Gastrocnemius medialis (tissue), 4 donors: ENCODE measurements around the gene NKD2. TPM values are rescaled to one million over a fixed set of nuclear protein-coding genes. Genes with fewer than 3 reads are reported as not detected.

ENCODE experiments used
- ATAC-seq, 2 donors: fragments of 150-250 bp; one replicate each; pipeline ENCODE4 v1.9.1; 2016
- DNase-seq, 2 donors: peaks; one replicate each; pipeline ENCODE4 v3.0.0-alpha.2; 2019
- H3K27ac ChIP-seq, 4 donors: fragments of 200-600 bp; sonication (generic); 1 replicate in 1 of 4; 2 replicates in 3 of 4; pipeline ENCODE4 v1.5.1; 2016 to 2018; ENCODE audit warnings: mild to moderate bottlenecking in 2 of 4, moderate library complexity in 1 of 4
- H3K27me3 ChIP-seq, 3 donors: fragments of 200-600 bp; sonication (generic) in 2 of 3; 1 replicate in 1 of 3; 2 replicates in 2 of 3; pipeline versions ENCODE4 v1.5.1 to v1.6.0; 2016 to 2019; ENCODE audit warnings: mild to moderate bottlenecking in 1 of 3, moderate library complexity in 1 of 3
- H3K36me3 ChIP-seq, 2 donors: fragments of 200-600 bp; sonication (generic) in 1 of 2; one replicate each; pipeline ENCODE4 v1.5.1; 2017 to 2018
- H3K4me1 ChIP-seq, 2 donors: fragments of 200-600 bp; sonication (generic) in 1 of 2; one replicate each; pipeline ENCODE4 v1.5.1; 2016 to 2017; ENCODE audit warnings: mild to moderate bottlenecking in 2 of 2
- H3K4me3 ChIP-seq, 4 donors: fragments of 200-600 bp; sonication (generic) in 3 of 4; 1 replicate in 1 of 4; 2 replicates in 3 of 4; pipeline ENCODE4 v1.5.1; 2016 to 2019; ENCODE audit warnings: mild to moderate bottlenecking in 2 of 4
- H3K9me3 ChIP-seq, 3 donors: fragments of 200-600 bp; sonication (generic) in 2 of 3; 1 replicate in 1 of 3; 2 replicates in 2 of 3; pipeline ENCODE4 v1.5.1; 2016 to 2019
- CTCF ChIP-seq, 5 experiments: fragments of 450-650 bp in 3 of 5; fragments of 200-600 bp in 2 of 5; sonication (generic) in 2 of 5; IDR thresholded peaks in 4 of 5; conservative IDR thresholded peaks in 1 of 5; 1 replicate in 4 of 5; 2 replicates in 1 of 5; pipeline ENCODE4 v1.5.1; 2016 to 2019; ENCODE audit warnings: antibody characterized with exemption in 5 of 5, mild to moderate bottlenecking in 3 of 5, moderate library complexity in 3 of 5
- POLR2A ChIP-seq, 2 donors: fragments of 450-650 bp; IDR thresholded peaks; one replicate each; pipeline ENCODE4 v1.6.1; 2017; ENCODE audit warnings: antibody characterized with exemption in 2 of 2, mild to moderate bottlenecking in 2 of 2, moderate library complexity in 2 of 2
- in situ Hi-C, 4 donors: fragments of 200-750 bp; cut with MboI; loops; one replicate each; pipeline versions ENCODE4 v1.15.0 to v1.8.0; 2017; ENCODE audit warnings: low sequenced_read_pairs in 4 of 4
- intact Hi-C: fragments of 100-400 bp; cut with DNase I; formaldehyde crosslinking; loops from one replicate; pipeline ENCODE4 v1.15.1; 2023; ENCODE audit warnings: low total_unique reads
- total RNA-seq, 4 donors: library from RNA; depleted of rRNA; stranded (reverse); fragments of >200 nt; gene quantifications; one replicate each; pipeline versions ENCODE4 v1.1.0 to v1.2.3, GENCODE V29; 2016

Gene NKD2
- total RNA-seq, 4 donors from 2014 or later = not detected

- no peak for TF ChIP-seq CTCF (IDR thresholded peaks at IDR 0.05 in 4 of 5, conservative IDR thresholded peaks at IDR 0.05 in 1 of 5)
- TF ChIP-seq POLR2A (IDR thresholded peaks at IDR 0.05) = no peak
- ATAC-seq (no peak), DNase-seq (no peak)
- intact Hi-C loops (no loop called here), in situ Hi-C loops (no loop called here)
- H3K4me3 ChIP-seq = no peak overlapping the region
- no peak overlapping the region for H3K27ac ChIP-seq
- H3K9me3 ChIP-seq = no peaks in the 10 kb centered on the region
- no peaks in the 10 kb centered on the region for H3K36me3 ChIP-seq
- H3K4me1 ChIP-seq = no peaks in the 10 kb centered on the region
- H3K27me3 ChIP-seq = no peaks in the 10 kb centered on the region
Measured at GRCh38 chr5:1074226-1074625, 65.6 kb downstream of the NKD2 start.

- Histone ChIP-seq H3K27ac (no peak overlapping the region), H3K4me1 (no peaks in the 10 kb centered on the region), H3K36me3 (no peaks in the 10 kb centered on the region), H3K9me3 (no peaks in the 10 kb centered on the region), H3K27me3 (no peaks in the 10 kb centered on the region), H3K4me3 (no peak overlapping the region)
- no peak for DNase-seq
- no peak for TF ChIP-seq POLR2A (IDR thresholded peaks at IDR 0.05)
- no peak for TF ChIP-seq CTCF (IDR thresholded peaks at IDR 0.05 in 4 of 5, conservative IDR thresholded peaks at IDR 0.05 in 1 of 5)
- in situ Hi-C loops (no loop called here), intact Hi-C loops (no loop called here)
- ATAC-seq = no peak
Measured at GRCh38 chr5:1074816-1075554, 66.4 kb downstream of the NKD2 start.

- DNase-seq = no peak
- Histone ChIP-seq H3K9me3 (no peaks in the 10 kb centered on the region), H3K36me3 (no peaks in the 10 kb centered on the region), H3K27ac (no peak overlapping the region), H3K27me3 (no peaks in the 10 kb centered on the region), H3K4me1 (no peaks in the 10 kb centered on the region), H3K4me3 (no peak overlapping the region)
- intact Hi-C loops (no loop called here), in situ Hi-C loops (no loop called here)
- TF ChIP-seq POLR2A (IDR thresholded peaks at IDR 0.05) = no peak
- no peak for TF ChIP-seq CTCF (IDR thresholded peaks at IDR 0.05 in 4 of 5, conservative IDR thresholded peaks at IDR 0.05 in 1 of 5)
- no peak for ATAC-seq
Measured at GRCh38 chr5:1075555-1075881, 66.9 kb downstream of the NKD2 start.

- H3K36me3 ChIP-seq = no peaks in the 10 kb centered on the region
- in situ Hi-C loops (no loop called here), intact Hi-C loops (no loop called here)
- TF ChIP-seq CTCF (IDR thresholded peaks at IDR 0.05 in 4 of 5, conservative IDR thresholded peaks at IDR 0.05 in 1 of 5) (no peak), POLR2A (IDR thresholded peaks at IDR 0.05) (no peak)
- H3K4me1 ChIP-seq = no peaks in the 10 kb centered on the region
- no peak overlapping the region for H3K4me3 ChIP-seq
- no peaks in the 10 kb centered on the region for H3K9me3 ChIP-seq
- H3K27ac ChIP-seq = no peak overlapping the region
- no peak for DNase-seq
- H3K27me3 ChIP-seq = no peaks in the 10 kb centered on the region
- no peak for ATAC-seq
Measured at GRCh38 chr5:1075931-1076330, 67.3 kb downstream of the NKD2 start.

- H3K4me1 ChIP-seq = no peaks in the 10 kb centered on the region
- no peaks in the 10 kb centered on the region for H3K9me3 ChIP-seq
- peaks cover 0 to 2% of the 10 kb centered on the region in 2 donors for H3K36me3 ChIP-seq
- in situ Hi-C loops (no loop called here), intact Hi-C loops (no loop called here)
- no peak overlapping the region for H3K27ac ChIP-seq
- ATAC-seq = no peak
- DNase-seq = no peak
- no peak overlapping the region for H3K4me3 ChIP-seq
- TF ChIP-seq CTCF (IDR thresholded peaks at IDR 0.05 in 4 of 5, conservative IDR thresholded peaks at IDR 0.05 in 1 of 5) (no peak), POLR2A (IDR thresholded peaks at IDR 0.05) (no peak)
- H3K27me3 ChIP-seq = no peaks in the 10 kb centered on the region
Measured at GRCh38 chr5:1076406-1076805, 67.8 kb downstream of the NKD2 start.
